ENCODE measurements around the gene MED27.

MED27 gene

DNA sequence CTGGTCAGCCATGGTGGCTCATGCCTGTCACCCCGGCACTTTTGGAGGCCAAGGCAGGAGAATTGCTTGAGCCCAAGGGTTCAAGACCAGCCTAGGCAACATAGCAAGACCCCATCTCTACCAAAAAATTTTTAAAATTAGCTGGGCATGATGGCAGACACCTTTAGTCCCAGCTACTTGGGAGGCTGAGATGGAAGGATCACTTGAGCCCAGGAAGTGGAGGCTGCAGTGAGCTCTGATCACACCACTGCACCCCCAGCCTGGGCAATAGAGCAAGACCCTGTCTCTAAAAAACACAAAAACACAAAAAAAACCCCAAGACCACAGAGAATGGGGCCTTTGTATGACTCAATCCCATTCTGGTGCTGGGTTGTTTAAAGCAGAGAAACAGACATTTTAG, 44.0 kb downstream of the MED27 start:
- no peak for DNase-seq (ENCODE audit: low spot score)
- no peak for ATAC-seq (ENCODE audit: low read depth)
- no peak overlapping the region for H3K4me3 ChIP-seq (ENCODE audit: severe bottlenecking)
- H3K27me3 ChIP-seq (ENCODE audit: insufficient read depth, poor library complexity, severe bottlenecking), result no peaks in the 10 kb centered on the region
- TF ChIP-seq, protein P1, sequence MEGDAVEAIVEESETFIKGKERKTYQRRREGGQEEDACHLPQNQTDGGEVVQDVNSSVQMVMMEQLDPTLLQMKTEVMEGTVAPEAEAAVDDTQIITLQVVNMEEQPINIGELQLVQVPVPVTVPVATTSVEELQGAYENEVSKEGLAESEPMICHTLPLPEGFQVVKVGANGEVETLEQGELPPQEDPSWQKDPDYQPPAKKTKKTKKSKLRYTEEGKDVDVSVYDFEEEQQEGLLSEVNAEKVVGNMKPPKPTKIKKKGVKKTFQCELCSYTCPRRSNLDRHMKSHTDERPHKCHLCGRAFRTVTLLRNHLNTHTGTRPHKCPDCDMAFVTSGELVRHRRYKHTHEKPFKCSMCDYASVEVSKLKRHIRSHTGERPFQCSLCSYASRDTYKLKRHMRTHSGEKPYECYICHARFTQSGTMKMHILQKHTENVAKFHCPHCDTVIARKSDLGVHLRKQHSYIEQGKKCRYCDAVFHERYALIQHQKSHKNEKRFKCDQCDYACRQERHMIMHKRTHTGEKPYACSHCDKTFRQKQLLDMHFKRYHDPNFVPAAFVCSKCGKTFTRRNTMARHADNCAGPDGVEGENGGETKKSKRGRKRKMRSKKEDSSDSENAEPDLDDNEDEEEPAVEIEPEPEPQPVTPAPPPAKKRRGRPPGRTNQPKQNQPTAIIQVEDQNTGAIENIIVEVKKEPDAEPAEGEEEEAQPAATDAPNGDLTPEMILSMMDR (IDR thresholded peaks at IDR 0.05; ENCODE audit: poor library complexity, severe bottlenecking), result no peak
- H3K4me1 ChIP-seq (ENCODE audit: insufficient read depth, poor library complexity, severe bottlenecking), result no peaks in the 10 kb centered on the region
- H3K36me3 ChIP-seq (ENCODE audit: low read depth), result no peaks in the 10 kb centered on the region
- H3K27ac ChIP-seq (ENCODE audit: poor library complexity, severe bottlenecking), result no peak overlapping the region
- no peaks in the 10 kb centered on the region for H3K9me3 ChIP-seq (ENCODE audit: severe bottlenecking)

- H3K27ac ChIP-seq (ENCODE audit: poor library complexity, severe bottlenecking), result no peak overlapping the region
Measured at GRCh38 chr9:132032238-132032950, 47.3 kb downstream of the MED27 start.

DNA sequence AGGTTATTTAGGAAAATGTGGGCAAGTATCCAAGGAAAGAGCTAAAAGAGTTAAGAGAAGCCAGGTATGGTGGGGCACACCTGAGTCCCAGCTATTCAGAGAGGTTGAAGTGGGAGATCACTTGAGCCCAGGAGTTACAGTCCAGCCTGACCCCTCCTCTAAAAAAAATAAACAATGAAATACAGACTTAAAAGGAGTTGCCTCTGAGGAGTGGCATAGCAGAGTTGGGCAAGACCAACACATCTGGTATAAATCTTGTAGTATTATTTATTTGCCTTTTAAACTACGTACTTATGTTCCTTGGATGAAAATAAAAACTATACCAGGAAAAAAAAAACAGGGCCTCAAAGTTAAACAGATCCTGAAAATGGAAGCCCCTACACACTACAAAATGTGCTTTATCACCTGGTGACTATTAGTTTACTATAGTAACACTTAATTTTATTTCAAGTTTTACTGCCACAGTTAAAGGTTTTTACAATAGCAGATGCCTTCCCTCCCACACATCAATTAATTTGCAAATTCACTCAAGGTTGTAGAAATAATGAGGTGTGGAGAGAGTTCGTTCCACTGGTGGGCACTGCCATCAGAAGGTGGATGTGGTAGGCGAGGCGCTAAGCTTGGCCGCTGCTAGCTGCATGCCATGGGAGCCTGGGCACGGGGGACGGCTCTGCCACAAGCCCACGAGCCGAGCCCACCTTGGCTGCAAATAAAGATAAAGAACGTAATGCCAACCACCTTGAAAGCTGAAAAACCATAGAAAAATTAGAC, 48.0 kb downstream of the MED27 start:
- TF ChIP-seq, protein P1 (IDR thresholded peaks at IDR 0.05; ENCODE audit: poor library complexity, severe bottlenecking), result no peak

More at GRCh38 chr9:132032238-132032950, 47.3 kb downstream of the MED27 start:
- ATAC-seq (ENCODE audit: low read depth), result no peak
- H3K9me3 ChIP-seq (ENCODE audit: severe bottlenecking), result no peaks in the 10 kb centered on the region
- no peak overlapping the region for H3K4me3 ChIP-seq (ENCODE audit: severe bottlenecking)
- no peaks in the 10 kb centered on the region for H3K27me3 ChIP-seq (ENCODE audit: insufficient read depth, poor library complexity, severe bottlenecking)
- peaks cover 24% of the 10 kb centered on the region for H3K4me1 ChIP-seq (ENCODE audit: insufficient read depth, poor library complexity, severe bottlenecking)
- no peaks in the 10 kb centered on the region for H3K36me3 ChIP-seq (ENCODE audit: low read depth)
- no peak for DNase-seq (ENCODE audit: low spot score)
- TF ChIP-seq, protein P1 (IDR thresholded peaks at IDR 0.05; ENCODE audit: poor library complexity, severe bottlenecking), result no peak

GRCh38 chr9:132030626-132031325, 48.9 kb downstream of the MED27 start:
- ATAC-seq (ENCODE audit: low read depth) (no peak), DNase-seq (ENCODE audit: low spot score) (no peak)
- Histone ChIP-seq H3K27ac (ENCODE audit: poor library complexity, severe bottlenecking) (no peak overlapping the region), H3K4me1 (ENCODE audit: insufficient read depth, poor library complexity, severe bottlenecking) (peaks cover 40% of the 10 kb centered on the region), H3K9me3 (ENCODE audit: severe bottlenecking) (no peaks in the 10 kb centered on the region), H3K4me3 (ENCODE audit: severe bottlenecking) (no peak overlapping the region), H3K27me3 (ENCODE audit: insufficient read depth, poor library complexity, severe bottlenecking) (no peaks in the 10 kb centered on the region), H3K36me3 (ENCODE audit: low read depth) (no peaks in the 10 kb centered on the region)
- TF ChIP-seq, protein P1 (IDR thresholded peaks at IDR 0.05; ENCODE audit: poor library complexity, severe bottlenecking), result no peak

More for the DNA sequence above, 48.0 kb downstream of the MED27 start:
- H3K4me1 ChIP-seq (ENCODE audit: insufficient read depth, poor library complexity, severe bottlenecking), result peaks cover 31% of the 10 kb centered on the region
- DNase-seq (ENCODE audit: low spot score) (no peak), ATAC-seq (ENCODE audit: low read depth) (no peak)
- H3K36me3 ChIP-seq (ENCODE audit: low read depth), result no peaks in the 10 kb centered on the region
- H3K9me3 ChIP-seq (ENCODE audit: severe bottlenecking), result no peaks in the 10 kb centered on the region
- no peak overlapping the region for H3K27ac ChIP-seq (ENCODE audit: poor library complexity, severe bottlenecking)
- no peaks in the 10 kb centered on the region for H3K27me3 ChIP-seq (ENCODE audit: insufficient read depth, poor library complexity, severe bottlenecking)
- no peak overlapping the region for H3K4me3 ChIP-seq (ENCODE audit: severe bottlenecking)

Data from RWPE2 (cell line).